Muscle layer of colon (tissue), 2 donors: ENCODE results near the gene CNTNAP2.
"Not testable (repeated sequence)": the region's sequence is repeated elsewhere in the genome, so short reads cannot be mapped to it uniquely, and the experiment has no call there.

Experiments
- H3K27ac ChIP-seq: one replicate; pipeline ENCODE4 v1.7.0; 2013; ENCODE audit warnings: low read depth, mild to moderate bottlenecking, low read length, moderate library complexity
- H3K27me3 ChIP-seq, 2 donors: one replicate each; pipeline ENCODE4 v1.7.0; 2013; ENCODE audit warnings: low read length in 2 of 2, mild to moderate bottlenecking in 2 of 2; ENCODE audit not compliant: insufficient read depth in 2 of 2, control insufficient read depth in 1 of 2
- H3K36me3 ChIP-seq: one replicate; pipeline ENCODE4 v1.7.0; 2013; ENCODE audit warnings: mild to moderate bottlenecking, low read length; ENCODE audit not compliant: insufficient read depth
- H3K4me1 ChIP-seq: one replicate; pipeline ENCODE4 v1.7.0; 2013; ENCODE audit warnings: mild to moderate bottlenecking, low read length; ENCODE audit not compliant: insufficient read depth
- H3K4me3 ChIP-seq, 2 donors: one replicate each; pipeline ENCODE4 v1.7.0; 2013; ENCODE audit warnings: low read length in 2 of 2, low read depth in 1 of 2, mild to moderate bottlenecking in 1 of 2, moderate library complexity in 1 of 2
- H3K9ac ChIP-seq: one replicate; pipeline ENCODE4 v1.7.0; 2013; ENCODE audit warnings: low read length
- H3K9me3 ChIP-seq: one replicate; pipeline ENCODE4 v1.7.0; 2013; ENCODE audit warnings: mild to moderate bottlenecking, low read length
- donor health status: abdominal sarcoma.
- donor health status: Adenocarcinoma of cecum.

CNTNAP2 gene

DNA sequence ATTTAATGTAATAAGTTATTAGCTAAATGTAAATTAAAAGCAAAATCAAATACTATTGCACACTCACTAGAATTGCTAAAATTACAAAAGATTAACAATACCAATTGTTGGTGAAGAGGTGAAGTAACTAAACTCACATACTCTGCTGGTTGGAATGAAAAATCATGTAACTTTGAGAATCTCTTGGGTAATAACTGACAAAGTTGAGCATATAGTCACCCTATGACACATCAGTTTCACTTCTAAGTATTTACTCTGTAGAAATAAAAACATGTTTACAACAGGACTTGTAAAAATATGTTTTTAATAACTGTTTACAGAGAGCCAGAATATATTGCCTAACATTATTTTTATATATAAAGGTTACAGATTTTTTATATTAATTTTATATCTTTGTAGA is 33.6 kb downstream of the CNTNAP2 start:
- Histone ChIP-seq H3K4me1 (no peaks in the 10 kb centered on the region), H3K9ac (no peak overlapping the region), H3K4me3 (no peak overlapping the region), H3K27me3 (no peaks in the 10 kb centered on the region), H3K9me3 (no peaks in the 10 kb centered on the region), H3K27ac (no peak overlapping the region), H3K36me3 (no peaks in the 10 kb centered on the region)

DNA sequence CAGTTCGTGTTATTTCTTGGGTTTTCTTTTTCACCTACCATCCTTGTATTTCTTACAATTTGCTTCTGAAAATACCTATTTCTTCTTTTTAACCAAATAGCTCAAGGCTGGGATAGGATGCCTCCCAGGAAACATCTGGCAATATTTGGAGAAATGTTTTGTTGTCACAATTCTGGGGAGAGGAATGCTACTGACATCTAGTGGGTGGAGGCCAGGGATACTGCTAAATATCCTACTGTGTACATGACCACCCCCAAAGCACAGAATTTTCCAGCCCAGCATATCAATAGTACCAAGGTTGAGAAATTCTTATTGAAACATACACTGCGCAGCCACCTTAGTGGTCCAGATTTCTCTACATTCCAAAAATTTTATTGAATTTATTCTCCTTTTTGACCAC is 55.5 kb downstream of the CNTNAP2 start:
- no peaks in the 10 kb centered on the region for H3K9me3 ChIP-seq
- H3K4me3 ChIP-seq: no peak overlapping the region
- no peaks in the 10 kb centered on the region for H3K27me3 ChIP-seq
- H3K9ac ChIP-seq: no peak overlapping the region
- H3K27ac ChIP-seq: no peak overlapping the region
- no peaks in the 10 kb centered on the region for H3K36me3 ChIP-seq
- no peaks in the 10 kb centered on the region for H3K4me1 ChIP-seq

DNA sequence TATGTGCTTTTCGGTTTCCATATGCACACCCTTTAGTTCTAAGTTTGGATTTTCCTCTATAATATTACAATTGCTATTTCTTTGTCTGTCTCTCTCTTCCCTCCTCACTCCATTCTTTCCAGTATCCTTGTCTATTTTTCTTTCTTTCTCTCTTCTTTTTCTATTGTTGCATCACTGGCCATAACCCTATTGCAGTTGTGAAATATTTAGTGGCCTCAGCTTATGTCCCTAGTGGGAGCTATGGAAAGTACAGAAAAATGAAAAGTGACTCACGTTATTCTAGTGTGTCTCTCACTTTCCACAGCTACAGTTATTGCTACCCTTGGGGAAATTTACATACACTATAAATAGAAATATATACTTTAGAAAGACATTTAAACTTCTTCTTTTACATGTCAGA is 59.1 kb downstream of the CNTNAP2 start:
- Histone ChIP-seq H3K9ac (no peak overlapping the region), H3K4me1 (no peaks in the 10 kb centered on the region), H3K36me3 (no peaks in the 10 kb centered on the region), H3K4me3 (no peak overlapping the region), H3K9me3 (no peaks in the 10 kb centered on the region), H3K27ac (no peak overlapping the region), H3K27me3 (no peaks in the 10 kb centered on the region)

DNA sequence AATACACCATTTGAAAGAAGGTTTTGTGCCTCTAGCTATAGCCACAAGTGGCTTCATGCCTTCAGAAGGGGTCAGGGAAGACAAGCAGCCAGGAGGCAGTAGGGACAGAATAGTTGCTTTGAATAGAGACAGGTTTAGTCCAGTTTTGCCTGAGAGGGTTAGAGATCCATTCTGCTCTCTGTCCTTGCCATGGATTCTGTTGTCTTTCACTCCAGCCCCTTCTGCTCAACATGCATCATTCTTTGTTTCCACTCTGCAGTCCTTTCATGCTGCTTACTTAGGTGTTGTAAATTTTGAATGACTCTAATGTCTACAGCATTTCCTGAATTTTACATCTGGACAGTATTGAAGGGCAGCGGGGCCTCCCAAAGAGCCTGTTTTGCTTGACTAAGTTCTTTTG is 60.3 kb downstream of the CNTNAP2 start:
- Histone ChIP-seq H3K4me1 (no peaks in the 10 kb centered on the region), H3K9ac (no peak overlapping the region), H3K4me3 (no peak overlapping the region), H3K36me3 (no peaks in the 10 kb centered on the region), H3K27ac (no peak overlapping the region), H3K27me3 (no peaks in the 10 kb centered on the region), H3K9me3 (no peaks in the 10 kb centered on the region)

DNA sequence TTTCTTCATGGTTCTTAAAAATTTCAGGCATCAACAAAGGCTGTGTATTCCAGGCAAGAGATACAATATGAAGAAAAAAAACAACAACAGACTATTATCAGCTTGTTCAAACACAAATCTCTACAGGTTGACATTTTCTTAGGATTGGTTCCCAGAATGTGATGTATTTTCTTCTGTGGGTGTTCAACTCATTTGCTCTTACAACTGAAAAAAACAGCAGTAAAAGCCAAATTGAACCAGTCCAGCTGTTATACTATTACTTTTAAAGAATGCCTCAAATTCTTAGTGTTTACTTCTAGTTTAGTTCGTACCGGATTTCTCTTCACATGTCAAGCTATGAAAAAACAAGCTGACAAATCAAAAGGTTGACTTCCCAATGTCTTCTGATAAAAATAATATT is 60.7 kb downstream of the CNTNAP2 start:
- Histone ChIP-seq H3K27me3 (no peaks in the 10 kb centered on the region), H3K4me1 (no peaks in the 10 kb centered on the region), H3K9me3 (no peaks in the 10 kb centered on the region), H3K36me3 (no peaks in the 10 kb centered on the region), H3K27ac (no peak overlapping the region), H3K9ac (no peak overlapping the region), H3K4me3 (no peak overlapping the region)

DNA sequence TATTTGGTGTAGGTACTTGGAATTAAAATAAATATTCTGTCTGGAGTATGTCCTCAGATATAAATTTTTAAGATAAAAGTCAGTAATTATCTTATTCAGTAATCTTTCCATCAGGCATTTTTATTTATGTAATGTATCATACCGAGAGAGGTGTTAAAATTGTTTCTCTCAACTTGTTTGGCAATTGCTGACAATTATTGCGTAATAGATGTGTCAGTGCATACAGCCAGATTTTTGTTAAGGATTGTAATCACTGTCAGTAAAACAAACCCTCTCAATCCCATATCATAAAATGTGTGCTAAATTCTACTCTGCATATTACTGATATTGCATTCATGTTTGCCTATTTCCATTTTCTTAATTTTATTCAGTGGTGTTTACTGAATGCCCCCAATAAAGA is 69.2 kb downstream of the CNTNAP2 start:
- Histone ChIP-seq H3K36me3 (no peaks in the 10 kb centered on the region), H3K4me1 (no peaks in the 10 kb centered on the region), H3K27me3 (no peaks in the 10 kb centered on the region), H3K27ac (no peak overlapping the region), H3K9ac (no peak overlapping the region), H3K4me3 (no peak overlapping the region), H3K9me3 (no peaks in the 10 kb centered on the region)

DNA sequence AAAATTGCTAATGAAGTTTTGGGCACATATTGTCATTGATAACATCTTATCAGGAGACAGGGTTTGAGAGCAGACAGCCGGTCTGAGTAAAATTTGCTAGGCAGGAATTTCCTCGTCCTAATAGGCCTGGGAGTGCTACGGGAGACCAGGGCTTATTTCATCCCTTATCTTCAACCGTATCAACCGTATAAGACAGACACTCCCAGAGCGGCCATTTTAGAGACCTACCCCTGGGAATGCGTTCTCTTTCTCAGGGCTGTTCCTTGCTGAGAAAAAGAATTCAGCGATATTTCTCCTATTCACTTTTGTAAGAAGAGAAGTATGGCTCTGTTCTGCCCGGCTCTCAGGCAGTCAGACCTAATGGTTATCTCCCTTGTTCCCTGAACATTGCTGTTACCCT is 74.8 kb downstream of the CNTNAP2 start:
- H3K4me3 ChIP-seq, H3K9ac ChIP-seq, H3K4me1 ChIP-seq, H3K36me3 ChIP-seq, H3K9me3 ChIP-seq, H3K27me3 ChIP-seq, H3K27ac ChIP-seq: not testable (repeated sequence)

DNA sequence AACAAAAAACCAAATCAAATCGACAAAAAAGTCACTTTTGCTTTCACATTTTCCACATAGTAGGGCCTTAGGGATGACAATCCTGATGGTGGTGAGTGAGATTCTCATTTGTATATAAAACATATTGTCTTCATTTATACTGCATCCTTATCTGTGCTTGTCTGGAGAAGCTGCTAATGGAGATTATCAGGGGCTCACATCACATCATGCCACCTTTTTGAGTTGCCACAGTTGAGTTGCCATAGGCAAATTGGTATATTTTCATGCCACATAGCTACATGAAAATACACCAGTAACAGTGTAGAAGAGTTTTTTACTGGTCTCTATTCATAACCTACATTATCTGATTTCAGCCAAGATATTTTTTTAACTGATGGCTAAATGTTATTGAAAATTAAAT is 85.3 kb downstream of the CNTNAP2 start:
- no peaks in the 10 kb centered on the region for H3K4me1 ChIP-seq
- no peaks in the 10 kb centered on the region for H3K36me3 ChIP-seq
- no peaks in the 10 kb centered on the region for H3K27me3 ChIP-seq
- H3K27ac ChIP-seq: no peak overlapping the region
- no peak overlapping the region for H3K4me3 ChIP-seq
- H3K9me3 ChIP-seq: no peaks in the 10 kb centered on the region
- no peak overlapping the region for H3K9ac ChIP-seq

DNA sequence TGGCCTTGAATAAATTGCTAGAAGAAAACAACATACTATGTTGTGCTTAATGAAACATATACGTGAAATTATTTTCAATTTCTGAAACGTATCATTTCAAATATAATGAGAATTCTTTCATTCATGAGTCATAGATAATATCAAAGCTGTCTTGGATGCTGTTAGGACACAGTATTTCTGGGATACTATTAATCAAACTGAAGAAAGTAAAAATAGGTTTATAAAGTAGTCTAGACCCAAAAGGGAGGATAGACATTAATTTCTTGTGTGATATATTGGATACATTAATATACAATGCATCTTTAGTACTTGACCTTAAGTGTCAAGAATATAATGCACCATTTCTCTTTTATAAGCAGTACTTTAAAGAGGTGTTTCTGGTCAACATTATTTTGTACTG is 89.7 kb downstream of the CNTNAP2 start:
- Histone ChIP-seq H3K9ac (no peak overlapping the region), H3K27ac (no peak overlapping the region), H3K4me3 (no peak overlapping the region), H3K36me3 (no peaks in the 10 kb centered on the region), H3K27me3 (no peaks in the 10 kb centered on the region), H3K4me1 (no peaks in the 10 kb centered on the region), H3K9me3 (no peaks in the 10 kb centered on the region)

DNA sequence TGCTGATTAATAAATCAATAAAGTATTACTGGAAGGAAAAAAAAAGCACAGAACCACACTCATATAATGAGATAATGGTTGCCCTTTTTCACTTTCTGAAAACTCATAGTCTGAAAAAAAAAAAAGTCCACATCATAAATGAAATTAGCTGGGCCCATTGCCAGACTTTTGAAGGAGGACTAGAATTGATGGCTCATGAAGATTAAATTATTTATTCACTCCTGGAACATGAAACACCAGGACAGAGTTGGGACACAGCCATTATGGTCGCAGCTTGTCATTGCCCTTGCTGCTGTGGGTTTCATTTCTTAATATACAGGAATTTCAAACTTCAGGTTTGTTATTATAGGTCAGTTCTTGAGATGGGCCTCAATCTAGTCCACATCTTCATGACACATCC is 91.9 kb downstream of the CNTNAP2 start:
- no peaks in the 10 kb centered on the region for H3K4me1 ChIP-seq
- H3K27me3 ChIP-seq: no peaks in the 10 kb centered on the region
- no peaks in the 10 kb centered on the region for H3K36me3 ChIP-seq
- H3K9me3 ChIP-seq: no peaks in the 10 kb centered on the region
- H3K27ac ChIP-seq: no peak overlapping the region
- no peak overlapping the region for H3K4me3 ChIP-seq
- H3K9ac ChIP-seq: no peak overlapping the region

DNA sequence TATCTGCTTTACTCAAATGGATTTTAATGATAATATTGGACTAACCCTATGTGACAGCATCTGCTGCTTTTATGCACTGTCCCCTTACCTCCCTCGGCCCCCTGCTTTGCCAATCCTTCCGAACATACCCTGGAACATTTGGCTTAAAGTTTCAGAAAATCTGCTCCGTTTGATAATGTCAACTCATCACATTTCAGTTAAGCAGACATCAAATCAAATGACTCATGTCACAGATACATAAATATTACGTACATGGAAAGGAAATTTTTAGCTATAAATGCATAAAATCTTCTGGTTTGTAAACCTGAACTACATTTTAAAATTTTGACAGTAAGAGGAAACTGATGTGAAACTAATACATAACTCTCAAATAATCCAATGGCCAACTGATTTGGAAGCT is 98.2 kb downstream of the CNTNAP2 start:
- no peak overlapping the region for H3K9ac ChIP-seq
- H3K9me3 ChIP-seq: no peaks in the 10 kb centered on the region
- no peaks in the 10 kb centered on the region for H3K4me1 ChIP-seq
- no peaks in the 10 kb centered on the region for H3K36me3 ChIP-seq
- no peak overlapping the region for H3K4me3 ChIP-seq
- no peaks in the 10 kb centered on the region for H3K27me3 ChIP-seq
- no peak overlapping the region for H3K27ac ChIP-seq

DNA sequence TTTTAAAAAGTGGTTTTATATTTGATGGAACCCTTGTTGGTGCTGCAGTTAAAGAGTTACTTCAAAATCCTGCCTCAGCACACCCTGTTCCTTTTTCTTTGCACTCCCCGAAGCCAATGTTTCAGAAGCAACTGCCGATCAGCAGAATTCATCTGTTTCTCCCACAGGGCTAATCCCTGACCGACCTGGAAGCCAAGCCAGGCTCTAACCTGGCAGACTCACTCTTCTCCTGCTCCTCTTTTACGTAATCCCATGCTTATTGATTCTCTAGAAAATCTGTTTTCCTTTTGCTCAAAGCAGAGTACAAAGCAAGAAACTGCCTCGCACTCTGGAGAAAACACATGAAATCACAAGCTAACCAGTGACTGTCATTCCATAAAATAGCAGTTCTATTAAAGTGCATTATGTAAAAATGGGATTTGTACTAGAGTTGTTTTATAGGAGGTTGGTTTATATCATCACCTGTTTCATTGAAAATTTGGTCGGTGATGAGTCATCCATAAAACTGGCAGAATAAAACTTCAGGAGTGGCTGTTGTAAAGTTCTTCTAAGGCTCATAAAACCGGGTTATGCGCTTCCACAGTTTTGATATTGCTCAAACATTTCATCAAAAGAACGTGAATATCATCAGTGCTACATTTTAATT is 99.9 kb downstream of the CNTNAP2 start:
- Histone ChIP-seq H3K9ac (no peak overlapping the region), H3K27ac (no peak overlapping the region), H3K36me3 (no peaks in the 10 kb centered on the region), H3K4me1 (no peaks in the 10 kb centered on the region), H3K9me3 (no peaks in the 10 kb centered on the region), H3K27me3 (no peaks in the 10 kb centered on the region), H3K4me3 (no peak overlapping the region)
